ENCODE results near the gene ZNF628. TPM values are rescaled to one million over a fixed set of nuclear protein-coding genes. Genes with fewer than 3 reads are reported as not detected.

ZNF628 gene
- total and polyA plus RNA-seq, 2 donors (not counting 1 experiment from before 2014, with no cell fraction given) = 13.3 to 18.3 TPM

DNA sequence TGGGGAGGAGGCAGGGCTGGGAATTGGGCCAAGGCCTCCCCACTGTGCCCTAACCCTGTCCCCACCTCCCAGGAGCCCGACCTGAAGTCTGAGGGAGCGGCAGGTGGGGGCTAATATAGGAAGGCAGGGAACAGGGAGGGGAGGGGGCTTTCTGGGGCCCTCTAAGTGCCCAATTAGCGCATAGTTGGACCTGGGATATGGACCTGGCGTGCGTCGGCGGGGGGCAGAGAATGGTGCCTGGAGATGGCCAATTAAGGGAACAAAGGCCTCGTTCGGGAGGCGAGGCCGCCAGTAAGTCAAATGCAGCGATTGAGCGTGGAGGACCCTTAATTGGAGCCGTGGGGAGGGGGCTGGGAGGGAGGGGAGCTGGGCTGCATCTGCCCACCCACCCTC lies 11.8 kb upstream of the ZNF628 start, which contains the start of gene C19orf85:
C19orf85 (minus strand) TSS at position 90 of the 393 bp plus-strand sequence. CDS start 197 bp downstream, outside the sequence.
- H3K27me3 ChIP-seq (replicated peaks in 1 of 4; ENCODE audit: control extremely low read depth in 1 of 4, control insufficient read depth in 3 of 4, insufficient read depth in 4 of 4, low read length in 3 of 4) = no peaks in the 10 kb centered on the region
- intact Hi-C loops (cut with micrococcal nuclease) = loop anchor here (5.0 kb wide), 1 partner anchor 57 kb away; the partner anchor contains the start of gene UBE2S
- Mint-ChIP-seq H3K27ac (no peak within 1 kb of the TSS), H3K4me1 (peaks cover 22% of the 10 kb centered on the region), H3K27me3 (no peaks in the 10 kb centered on the region), H3K9me3 (ENCODE audit: insufficient read depth) (no peaks in the 10 kb centered on the region), H3K4me3 (no peak within 1 kb of the TSS)
- H3K36me3 ChIP-seq (replicated peaks in 1 of 2; ENCODE audit: control extremely low read depth in 1 of 2, control insufficient read depth in 1 of 2, extremely low read depth in 1 of 2, insufficient read depth in 2 of 2, low read length in 1 of 2) = no peaks in the 10 kb centered on the region
- H3K79me2 ChIP-seq (ENCODE audit: control insufficient read depth, insufficient read depth, low read length) = no peaks in the 10 kb centered on the region
- no peak within 1 kb of the TSS for H3K27ac ChIP-seq (ENCODE audit: low read length in 2 of 2)
- ATAC-seq (ENCODE audit: low read depth) = no peak
- no peaks in the 10 kb centered on the region for H4K20me1 ChIP-seq (ENCODE audit: control insufficient read depth, insufficient read depth, low read length, poor library complexity, severe bottlenecking)
- CTCF ChIA-PET = no interaction called here
- H2AFZ ChIP-seq (ENCODE audit: insufficient read depth, low read depth, low read length, poor library complexity, severe bottlenecking) = no peak within 1 kb of the TSS
- no peak for TF ChIP-seq EZH2 (IDR thresholded peaks at IDR 0.05; ENCODE audit: borderline replicate concordance, insufficient read depth, low read depth, low read length, poor library complexity, severe bottlenecking)
- TF ChIP-seq, protein P1, sequence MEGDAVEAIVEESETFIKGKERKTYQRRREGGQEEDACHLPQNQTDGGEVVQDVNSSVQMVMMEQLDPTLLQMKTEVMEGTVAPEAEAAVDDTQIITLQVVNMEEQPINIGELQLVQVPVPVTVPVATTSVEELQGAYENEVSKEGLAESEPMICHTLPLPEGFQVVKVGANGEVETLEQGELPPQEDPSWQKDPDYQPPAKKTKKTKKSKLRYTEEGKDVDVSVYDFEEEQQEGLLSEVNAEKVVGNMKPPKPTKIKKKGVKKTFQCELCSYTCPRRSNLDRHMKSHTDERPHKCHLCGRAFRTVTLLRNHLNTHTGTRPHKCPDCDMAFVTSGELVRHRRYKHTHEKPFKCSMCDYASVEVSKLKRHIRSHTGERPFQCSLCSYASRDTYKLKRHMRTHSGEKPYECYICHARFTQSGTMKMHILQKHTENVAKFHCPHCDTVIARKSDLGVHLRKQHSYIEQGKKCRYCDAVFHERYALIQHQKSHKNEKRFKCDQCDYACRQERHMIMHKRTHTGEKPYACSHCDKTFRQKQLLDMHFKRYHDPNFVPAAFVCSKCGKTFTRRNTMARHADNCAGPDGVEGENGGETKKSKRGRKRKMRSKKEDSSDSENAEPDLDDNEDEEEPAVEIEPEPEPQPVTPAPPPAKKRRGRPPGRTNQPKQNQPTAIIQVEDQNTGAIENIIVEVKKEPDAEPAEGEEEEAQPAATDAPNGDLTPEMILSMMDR (IDR thresholded peaks at IDR 0.05) = no peak
- WGBS (ENCODE audit: insufficient coverage) = 83% methylated on average over 7 of the region's 14 CpGs
- no peak within 1 kb of the TSS for H3K4me2 ChIP-seq (replicated peaks; ENCODE audit: low read depth, low read length, poor library complexity, severe bottlenecking)
- no peak for DNase-seq
- H3K9ac ChIP-seq (ENCODE audit: low read length) = no peak within 1 kb of the TSS
- POLR2A ChIA-PET = no interaction called here
- H3K9me3 ChIP-seq (ENCODE audit: control extremely low read depth in 1 of 3, control insufficient read depth in 2 of 3, insufficient read depth in 1 of 3, low read length in 2 of 3) = peaks cover 0 to 3% (median 0%) of the 10 kb centered on the region in 3 donors
- H3K4me3 ChIP-seq (ENCODE audit: control extremely low read depth in 1 of 5, extremely low read depth in 1 of 5, insufficient read depth in 1 of 5, low read depth in 2 of 5, low read length in 4 of 5) = no peak within 1 kb of the TSS
- H3K4me1 ChIP-seq (ENCODE audit: control insufficient read depth in 2 of 2, insufficient read depth in 2 of 2, low read length in 2 of 2) = peaks cover 14 to 20% of the 10 kb centered on the region in 2 donors

DNA sequence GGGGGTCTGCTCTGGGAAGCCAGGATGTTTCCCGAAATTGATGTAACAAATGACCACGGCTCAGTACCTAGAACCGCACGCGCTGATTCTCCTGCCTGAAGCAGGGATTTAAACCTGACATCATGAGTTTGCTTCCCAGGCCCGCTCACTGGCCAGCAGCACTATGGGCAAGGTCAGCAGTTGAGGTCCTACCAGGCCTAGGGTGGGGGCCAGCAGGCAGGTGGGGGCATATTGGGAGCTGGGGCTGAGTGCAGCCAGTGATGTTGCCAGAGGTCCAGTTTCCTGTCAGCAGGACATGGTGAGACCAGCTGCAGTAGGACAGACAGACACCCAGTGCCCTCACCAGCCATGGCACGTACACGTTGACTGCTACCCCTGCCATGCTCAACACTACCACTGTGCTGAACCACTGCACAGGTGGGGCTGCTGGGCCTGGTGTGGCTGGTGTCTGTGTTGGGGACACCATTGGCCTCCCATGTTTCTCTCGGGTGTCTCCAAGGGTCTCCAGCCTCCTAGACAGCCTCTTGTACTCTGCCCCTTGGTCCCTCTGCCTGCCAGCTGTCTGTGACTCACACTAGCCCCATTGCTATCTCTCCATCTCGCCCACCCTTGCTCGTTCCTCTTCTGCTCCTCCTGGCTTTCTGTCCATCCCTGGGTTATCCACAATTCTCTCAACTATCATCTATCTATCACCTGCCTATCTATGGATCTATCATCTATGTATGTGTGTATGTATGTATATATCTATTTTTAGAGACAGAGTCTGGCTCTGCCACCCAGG lies 10.8 kb upstream of the ZNF628 start:
- no peaks in the 10 kb centered on the region for H3K9me3 Mint-ChIP-seq (ENCODE audit: insufficient read depth)
- no peak overlapping the region for H3K4me3 Mint-ChIP-seq
- intact Hi-C loops (cut with micrococcal nuclease) = no loop called here

More for the DNA sequence above, 10.8 kb upstream of the ZNF628 start:
- H2AFZ ChIP-seq (ENCODE audit: insufficient read depth, low read depth, low read length, poor library complexity, severe bottlenecking) = no peak overlapping the region
- no peak for DNase-seq
- H3K27me3 ChIP-seq (replicated peaks in 1 of 4; ENCODE audit: control extremely low read depth in 1 of 4, control insufficient read depth in 3 of 4, insufficient read depth in 4 of 4, low read length in 3 of 4) = no peaks in the 10 kb centered on the region
- H3K27ac ChIP-seq (ENCODE audit: low read length in 2 of 2) = no peak overlapping the region
- WGBS (ENCODE audit: insufficient coverage) = 94% methylated on average over 7 of the region's 11 CpGs
- ChIA-PET POLR2A (no interaction called here), CTCF (interaction anchor here (2.0 to 4.1 kb wide), 5 partner anchors 11 to 166 kb away, joined by 5 to 70 read pairs (median 34); partner anchors contain the start of genes SSC5D, ZNF628 and ZNF865)
- H3K4me1 Mint-ChIP-seq = peaks cover 16% of the 10 kb centered on the region
- no peaks in the 10 kb centered on the region for H3K36me3 ChIP-seq (replicated peaks in 1 of 2; ENCODE audit: control extremely low read depth in 1 of 2, control insufficient read depth in 1 of 2, extremely low read depth in 1 of 2, insufficient read depth in 2 of 2, low read length in 1 of 2)
- TF ChIP-seq EZH2 (IDR thresholded peaks at IDR 0.05; ENCODE audit: borderline replicate concordance, insufficient read depth, low read depth, low read length, poor library complexity, severe bottlenecking) = no peak
- TF ChIP-seq, protein P1 (IDR thresholded peaks at IDR 0.05) = no peak
- no peak overlapping the region for H3K27ac Mint-ChIP-seq
- peaks cover 13 to 19% of the 10 kb centered on the region in 2 donors for H3K4me1 ChIP-seq (ENCODE audit: control insufficient read depth in 2 of 2, insufficient read depth in 2 of 2, low read length in 2 of 2)
- no peak for ATAC-seq (ENCODE audit: low read depth)
- H3K27me3 Mint-ChIP-seq = no peaks in the 10 kb centered on the region
- no peaks in the 10 kb centered on the region for H4K20me1 ChIP-seq (ENCODE audit: control insufficient read depth, insufficient read depth, low read length, poor library complexity, severe bottlenecking)
- no peaks in the 10 kb centered on the region for H3K79me2 ChIP-seq (ENCODE audit: control insufficient read depth, insufficient read depth, low read length)
- H3K4me3 ChIP-seq (ENCODE audit: control extremely low read depth in 1 of 5, extremely low read depth in 1 of 5, insufficient read depth in 1 of 5, low read depth in 2 of 5, low read length in 4 of 5) = no peak overlapping the region
- H3K9me3 ChIP-seq (ENCODE audit: control extremely low read depth in 1 of 3, control insufficient read depth in 2 of 3, insufficient read depth in 1 of 3, low read length in 2 of 3) = peaks cover 0 to 3% (median 0%) of the 10 kb centered on the region in 3 donors
- H3K4me2 ChIP-seq (replicated peaks; ENCODE audit: low read depth, low read length, poor library complexity, severe bottlenecking) = no peak overlapping the region
- H3K9ac ChIP-seq (ENCODE audit: low read length) = no peak overlapping the region
